Suprapubic skin (tissue), 4 donors: ENCODE data around the gene BZW1. TPM values are rescaled to one million over a fixed set of nuclear protein-coding genes. Genes with fewer than 3 reads are reported as not detected.

ENCODE experiments used
- DNase-seq, 2 donors: peaks; one replicate each; pipeline ENCODE4 v3.0.0-alpha.2; 2019; ENCODE audit warnings: low spot score in 2 of 2
- H3K27ac ChIP-seq: fragments of 200-600 bp; sonication (generic); one replicate; pipeline ENCODE4 v1.5.1; 2019
- H3K27me3 ChIP-seq: fragments of 200-600 bp; sonication (generic); one replicate; pipeline ENCODE4 v1.5.1; 2019
- H3K36me3 ChIP-seq: fragments of 200-600 bp; sonication (generic); one replicate; pipeline ENCODE4 v1.5.1; 2019
- H3K4me1 ChIP-seq: fragments of 200-600 bp; sonication (generic); one replicate; pipeline ENCODE4 v1.5.1; 2019
- H3K4me3 ChIP-seq: fragments of 200-600 bp; sonication (generic); one replicate; pipeline ENCODE4 v1.5.1; 2019; ENCODE audit warnings: mild to moderate bottlenecking
- H3K9me3 ChIP-seq: fragments of 200-600 bp; sonication (generic); one replicate; pipeline ENCODE4 v1.5.1; 2019
- EP300 ChIP-seq: sonication (generic); formaldehyde crosslinking; IDR thresholded peaks from one replicate; pipeline ENCODE4 v1.6.1; 2017; ENCODE audit warnings: antibody characterized with exemption
- POLR2A ChIP-seq, 2 donors: fragments of 450-650 bp; IDR thresholded peaks; one replicate each; pipeline ENCODE4 v1.6.1; 2017; ENCODE audit warnings: antibody characterized with exemption in 2 of 2, mild to moderate bottlenecking in 2 of 2, moderate library complexity in 2 of 2
- POLR2AphosphoS5 ChIP-seq, 3 donors: sonication (generic); formaldehyde crosslinking; IDR thresholded peaks; one replicate each; pipeline ENCODE4 v1.6.1; 2017; ENCODE audit warnings: antibody characterized with exemption in 3 of 3
- WGBS: methylation state at CpG from one replicate; pipeline ENCODE4 v1.1.5; 2018; 5-methylcytosine and 5-hydroxymethylcytosine counted together
- total RNA-seq, 4 donors: library from RNA; depleted of rRNA; stranded (reverse); fragments of >200 nt; gene quantifications; one replicate each; pipeline ENCODE4 v1.1.0, GENCODE V29; 2016
- TF ChIP-seq, protein P1 (sequence below), 2 donors: fragments of 200-600 bp in 1 of 2; fragments of 450-650 bp in 1 of 2; sonication (generic) in 1 of 2; IDR thresholded peaks; one replicate each; pipeline ENCODE4 v1.5.1; 2016 to 2019; ENCODE audit warnings: antibody characterized with exemption in 2 of 2, mild to moderate bottlenecking in 1 of 2, moderate library complexity in 1 of 2

BZW1 gene
- total RNA-seq, 4 donors from 2014 or later: 103 to 215 (median 137) TPM

DNA sequence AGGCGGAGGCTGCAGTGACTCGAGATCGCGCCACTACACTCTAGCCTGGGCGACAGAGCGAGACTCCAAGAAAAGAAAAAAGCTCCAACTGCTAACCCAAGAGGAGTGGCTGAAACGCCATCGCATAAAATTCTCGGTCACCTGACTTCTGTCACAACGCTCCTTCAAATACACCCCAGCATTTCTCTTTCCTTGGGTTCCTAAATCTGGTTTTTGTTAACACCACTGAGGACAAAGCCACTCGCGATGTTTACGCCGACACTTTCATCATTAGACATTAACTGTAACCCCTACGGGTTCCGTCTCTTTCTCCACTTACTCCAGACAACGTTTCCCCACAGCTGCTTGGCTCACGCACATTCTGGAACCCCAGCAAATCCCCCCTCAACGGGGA, 52.1 kb downstream of the BZW1 start:
- H3K27ac ChIP-seq: peak overlapping the region; percentile 100
- 0% methylated on average over 19 of the region's 19 CpGs for WGBS

DNA sequence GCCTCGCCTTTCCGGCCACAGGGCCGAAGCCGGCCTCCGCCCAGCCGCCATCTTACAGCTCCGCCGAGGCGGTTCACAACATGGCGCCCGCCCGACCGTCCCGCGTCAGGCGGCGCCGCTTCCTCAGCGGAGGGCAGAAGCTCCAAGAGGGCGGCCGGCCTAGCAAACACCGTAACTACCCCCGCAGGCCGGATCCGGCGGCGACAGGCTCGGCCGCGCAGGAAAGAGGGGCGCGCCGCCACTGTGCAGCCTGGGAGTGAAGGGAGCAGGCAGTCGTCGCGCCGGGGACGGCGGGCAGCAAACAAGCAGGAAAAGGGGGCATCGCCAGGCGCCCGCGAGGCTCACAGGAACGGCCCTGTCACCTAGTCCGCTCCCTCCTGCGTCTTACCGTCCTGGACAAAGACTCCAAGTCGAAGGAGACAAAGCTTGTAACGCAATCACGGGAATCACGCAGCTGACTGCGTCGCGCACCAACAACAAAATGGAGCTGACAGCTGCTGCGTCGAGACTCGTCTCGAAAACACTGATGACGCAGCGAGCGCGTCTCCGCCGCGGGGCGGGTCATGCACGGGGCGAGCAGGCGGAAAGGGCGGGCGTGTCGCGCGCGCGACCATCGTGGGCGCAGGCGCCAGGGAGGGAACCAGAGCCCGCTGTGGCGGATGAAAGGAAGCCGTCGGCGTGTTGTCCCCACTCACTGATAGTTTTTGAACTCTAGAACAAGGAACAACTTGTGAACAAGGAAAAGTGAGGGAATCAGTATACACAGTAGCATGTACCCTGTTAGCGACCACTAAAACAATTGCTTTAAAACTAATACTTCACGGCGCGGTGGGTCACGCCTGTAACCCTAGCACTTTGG, 52.7 kb downstream of the BZW1 start, which contains the start of gene CLK1:
TSS of gene CLK1 (minus strand) at position 483 of the 859 bp plus-strand sequence. CDS start 2,796 bp downstream, outside the sequence.
- peaks cover 39% of the 10 kb centered on the region for H3K4me1 ChIP-seq
- 1% methylated on average over 84 of the region's 89 CpGs for WGBS
- TF ChIP-seq POLR2A (IDR thresholded peaks at IDR 0.05) (peak; percentile 97 to 100), EP300 (no peak), POLR2AphosphoS5 (IDR thresholded peaks at IDR 0.05) (peak; percentile 99 to 100 (median 100))

More for the DNA sequence above, 52.1 kb downstream of the BZW1 start:
- peak overlapping the region; percentile 94 for H3K4me3 ChIP-seq
- no peaks in the 10 kb centered on the region for H3K27me3 ChIP-seq
- DNase-seq: no peak
- H3K4me1 ChIP-seq: peaks cover 45% of the 10 kb centered on the region
- TF ChIP-seq POLR2A (IDR thresholded peaks at IDR 0.05) (no peak), POLR2AphosphoS5 (IDR thresholded peaks at IDR 0.05) (no peak), EP300 (no peak)
- TF ChIP-seq, protein P1, sequence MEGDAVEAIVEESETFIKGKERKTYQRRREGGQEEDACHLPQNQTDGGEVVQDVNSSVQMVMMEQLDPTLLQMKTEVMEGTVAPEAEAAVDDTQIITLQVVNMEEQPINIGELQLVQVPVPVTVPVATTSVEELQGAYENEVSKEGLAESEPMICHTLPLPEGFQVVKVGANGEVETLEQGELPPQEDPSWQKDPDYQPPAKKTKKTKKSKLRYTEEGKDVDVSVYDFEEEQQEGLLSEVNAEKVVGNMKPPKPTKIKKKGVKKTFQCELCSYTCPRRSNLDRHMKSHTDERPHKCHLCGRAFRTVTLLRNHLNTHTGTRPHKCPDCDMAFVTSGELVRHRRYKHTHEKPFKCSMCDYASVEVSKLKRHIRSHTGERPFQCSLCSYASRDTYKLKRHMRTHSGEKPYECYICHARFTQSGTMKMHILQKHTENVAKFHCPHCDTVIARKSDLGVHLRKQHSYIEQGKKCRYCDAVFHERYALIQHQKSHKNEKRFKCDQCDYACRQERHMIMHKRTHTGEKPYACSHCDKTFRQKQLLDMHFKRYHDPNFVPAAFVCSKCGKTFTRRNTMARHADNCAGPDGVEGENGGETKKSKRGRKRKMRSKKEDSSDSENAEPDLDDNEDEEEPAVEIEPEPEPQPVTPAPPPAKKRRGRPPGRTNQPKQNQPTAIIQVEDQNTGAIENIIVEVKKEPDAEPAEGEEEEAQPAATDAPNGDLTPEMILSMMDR (IDR thresholded peaks at IDR 0.05): no peak
- peaks cover 13% of the 10 kb centered on the region for H3K36me3 ChIP-seq
- H3K9me3 ChIP-seq: no peaks in the 10 kb centered on the region

DNA sequence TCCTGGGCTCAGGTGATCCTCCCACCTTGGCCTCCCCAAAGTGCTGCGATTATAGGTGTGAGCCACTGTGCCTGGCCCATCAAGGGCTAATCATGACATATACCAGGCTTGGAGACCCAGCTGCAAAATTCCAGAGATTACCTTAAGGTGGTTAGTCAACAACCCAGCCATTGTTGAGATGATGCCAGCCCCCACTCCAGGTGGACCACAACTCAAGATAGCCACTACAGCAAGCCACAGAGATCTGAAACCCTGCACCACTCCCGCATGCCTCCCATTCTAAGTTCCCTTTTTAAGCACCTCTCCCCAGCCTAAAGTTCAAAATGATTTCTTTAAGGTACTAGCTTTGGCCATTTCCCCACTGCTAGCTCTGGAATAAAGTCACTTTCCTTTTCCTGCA, 57.3 kb downstream of the BZW1 start:
- no peaks in the 10 kb centered on the region for H3K27me3 ChIP-seq
- no peaks in the 10 kb centered on the region for H3K9me3 ChIP-seq
- WGBS: 88% methylated on average over 2 of the region's 2 CpGs
- H3K4me3 ChIP-seq: no peak overlapping the region
- no peak for DNase-seq
- H3K36me3 ChIP-seq: peaks cover 24% of the 10 kb centered on the region
- no peak overlapping the region for H3K27ac ChIP-seq
- H3K4me1 ChIP-seq: peaks cover 13% of the 10 kb centered on the region
- no peak for TF ChIP-seq POLR2AphosphoS5 (IDR thresholded peaks at IDR 0.05)
- TF ChIP-seq, protein P1 (IDR thresholded peaks at IDR 0.05): no peak
- no peak for TF ChIP-seq EP300

More for the DNA sequence above, 52.7 kb downstream of the BZW1 start, which contains the start of gene CLK1:
- Histone ChIP-seq H3K9me3 (no peaks in the 10 kb centered on the region), H3K27me3 (no peaks in the 10 kb centered on the region), H3K4me3 (peak within 1 kb of the TSS; percentile 94), H3K36me3 (peaks cover 7% of the 10 kb centered on the region), H3K27ac (peak within 1 kb of the TSS; percentile 100)
- peak; percentile 97 to 98 for DNase-seq

DNA sequence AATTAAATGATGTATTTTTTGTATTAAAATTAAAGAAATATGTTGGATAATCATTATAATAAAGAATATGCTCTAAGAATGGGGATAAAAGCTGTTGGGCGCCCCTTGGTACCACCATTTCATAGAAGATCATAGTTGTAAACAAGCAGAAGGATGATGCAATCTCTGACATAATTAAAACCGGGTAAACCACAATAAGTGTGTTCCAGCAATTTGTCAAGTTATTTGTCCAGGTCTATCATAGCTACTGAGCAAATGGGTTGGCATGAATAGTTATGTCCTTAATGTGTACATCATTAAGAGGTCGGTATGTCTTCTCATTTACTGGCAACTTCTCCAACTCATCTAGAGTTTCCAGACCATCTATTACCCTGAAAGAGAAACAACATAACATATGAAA, 59.4 kb downstream of the BZW1 start:
- peaks cover 46% of the 10 kb centered on the region for H3K36me3 ChIP-seq
- H3K4me1 ChIP-seq: peaks cover 7% of the 10 kb centered on the region
- DNase-seq: no peak
- WGBS: 57% methylated on average over 3 of the region's 3 CpGs
- H3K9me3 ChIP-seq: no peaks in the 10 kb centered on the region
- TF ChIP-seq, protein P1 (IDR thresholded peaks at IDR 0.05): no peak
- no peak for TF ChIP-seq POLR2A (IDR thresholded peaks at IDR 0.05)
- TF ChIP-seq EP300: no peak
- no peak for TF ChIP-seq POLR2AphosphoS5 (IDR thresholded peaks at IDR 0.05)
- H3K27me3 ChIP-seq: no peaks in the 10 kb centered on the region
- H3K27ac ChIP-seq: no peak overlapping the region
- H3K4me3 ChIP-seq: no peak overlapping the region

DNA sequence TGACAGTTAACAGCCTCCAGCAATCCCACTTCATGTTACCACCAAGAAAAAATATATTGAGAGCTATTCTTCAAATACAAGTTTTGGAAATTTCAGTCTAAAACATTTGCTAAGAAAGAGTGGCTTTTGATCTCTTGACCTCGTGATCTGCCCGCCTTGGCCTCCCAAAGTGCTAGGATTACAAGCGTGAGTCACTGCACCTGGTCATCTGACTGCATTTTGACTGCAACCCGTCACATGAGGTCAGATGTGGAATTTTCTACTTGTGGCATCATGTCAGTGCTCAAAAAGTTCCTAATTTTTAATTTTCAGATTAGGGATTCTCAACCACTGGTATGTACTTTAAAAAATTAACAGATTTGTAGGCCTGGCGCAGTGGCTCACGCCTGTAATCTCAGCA, 61.9 kb downstream of the BZW1 start:
- TF ChIP-seq, protein P1 (IDR thresholded peaks at IDR 0.05): no peak
- 95% methylated on average over 6 of the region's 6 CpGs for WGBS
- peaks cover 59% of the 10 kb centered on the region for H3K36me3 ChIP-seq
- no peak for DNase-seq
- no peaks in the 10 kb centered on the region for H3K9me3 ChIP-seq
- H3K27ac ChIP-seq: no peak overlapping the region
- no peaks in the 10 kb centered on the region for H3K4me1 ChIP-seq
- H3K4me3 ChIP-seq: no peak overlapping the region
- H3K27me3 ChIP-seq: no peaks in the 10 kb centered on the region

Other genes starting within 250 kb of the BZW1 start
- gene AOX1, start 225.9 kb upstream of the BZW1 start, total RNA-seq: 10 to 100 TPM; 20.1 to 46.9 (median 30.4) TPM
- 100 to 1,000 TPM in 3 of 4 donors, 10 to 100 TPM in 1; 61.0 to 394 (median 130) TPM for gene CLK1, start 52.7 kb downstream of the BZW1 start, total RNA-seq
- gene PPIL3, start 77.2 kb downstream of the BZW1 start, total RNA-seq: 10 to 100 TPM; 17.4 to 75.8 (median 22.5) TPM
- gene NIF3L1, start 77.5 kb downstream of the BZW1 start, total RNA-seq: 10 to 100 TPM; 22.0 to 34.7 (median 29.9) TPM
- 10 to 100 TPM; 13.3 to 39.7 (median 17.3) TPM for gene ORC2, start 151.8 kb downstream of the BZW1 start, total RNA-seq